ENCODE data around the gene ENKD1. TPM values are rescaled to one million over a fixed set of nuclear protein-coding genes. Genes with fewer than 3 reads are reported as not detected.

The ENKD1 gene
- total and polyA plus RNA-seq, 2 donors (not counting 1 experiment from before 2014, with no cell fraction given) = 13.3 to 14.3 TPM

DNA sequence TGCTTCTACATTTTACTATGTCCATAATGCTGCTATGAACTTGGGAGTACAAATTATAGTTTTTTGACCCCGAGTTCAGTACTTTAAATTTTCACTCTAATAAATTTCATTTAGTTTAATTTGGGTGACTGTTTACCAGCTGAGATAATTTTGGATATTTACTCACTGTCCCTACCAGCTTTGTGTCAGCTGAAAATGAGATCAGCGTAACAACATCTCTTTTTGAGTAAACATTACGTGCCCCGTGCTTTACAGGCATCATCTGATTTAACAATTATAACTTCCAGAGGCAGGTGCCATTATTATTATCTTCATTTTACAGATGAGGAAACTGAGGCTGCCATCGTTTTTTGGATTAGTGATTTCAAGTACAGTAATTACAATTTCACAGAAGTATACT lies 37.6 kb upstream of the ENKD1 start:
- H3K4me3 ChIP-seq (ENCODE audit: control extremely low read depth in 1 of 5, extremely low read depth in 1 of 5, insufficient read depth in 1 of 5, low read depth in 2 of 5, low read length in 4 of 5) = no peak overlapping the region
- H2AFZ ChIP-seq (ENCODE audit: insufficient read depth, low read depth, low read length, poor library complexity, severe bottlenecking) = no peak overlapping the region
- H3K27me3 ChIP-seq (replicated peaks in 1 of 4; ENCODE audit: control extremely low read depth in 1 of 4, control insufficient read depth in 3 of 4, insufficient read depth in 4 of 4, low read length in 3 of 4) = no peaks in the 10 kb centered on the region
- no peak overlapping the region for H3K27ac ChIP-seq (ENCODE audit: low read length in 2 of 2)
- no peaks in the 10 kb centered on the region for H3K9me3 Mint-ChIP-seq (ENCODE audit: insufficient read depth)
- no peak for DNase-seq
- WGBS (ENCODE audit: insufficient coverage) = no CpG with 5 or more reads among the region's 5 CpGs
- H3K79me2 ChIP-seq (ENCODE audit: control insufficient read depth, insufficient read depth, low read length) = peaks cover 35% of the 10 kb centered on the region
- no peak overlapping the region for H3K4me3 Mint-ChIP-seq
- no peaks in the 10 kb centered on the region for H3K4me1 ChIP-seq (ENCODE audit: control insufficient read depth in 2 of 2, insufficient read depth in 2 of 2, low read length in 2 of 2)
- intact Hi-C loops (cut with micrococcal nuclease) = no loop called here
- H3K27me3 Mint-ChIP-seq = no peaks in the 10 kb centered on the region
- H3K9ac ChIP-seq (ENCODE audit: low read length) = no peak overlapping the region
- H4K20me1 ChIP-seq (ENCODE audit: control insufficient read depth, insufficient read depth, low read length, poor library complexity, severe bottlenecking) = no peaks in the 10 kb centered on the region
- peaks cover 2% of the 10 kb centered on the region for H3K4me1 Mint-ChIP-seq
- TF ChIP-seq, protein P1, sequence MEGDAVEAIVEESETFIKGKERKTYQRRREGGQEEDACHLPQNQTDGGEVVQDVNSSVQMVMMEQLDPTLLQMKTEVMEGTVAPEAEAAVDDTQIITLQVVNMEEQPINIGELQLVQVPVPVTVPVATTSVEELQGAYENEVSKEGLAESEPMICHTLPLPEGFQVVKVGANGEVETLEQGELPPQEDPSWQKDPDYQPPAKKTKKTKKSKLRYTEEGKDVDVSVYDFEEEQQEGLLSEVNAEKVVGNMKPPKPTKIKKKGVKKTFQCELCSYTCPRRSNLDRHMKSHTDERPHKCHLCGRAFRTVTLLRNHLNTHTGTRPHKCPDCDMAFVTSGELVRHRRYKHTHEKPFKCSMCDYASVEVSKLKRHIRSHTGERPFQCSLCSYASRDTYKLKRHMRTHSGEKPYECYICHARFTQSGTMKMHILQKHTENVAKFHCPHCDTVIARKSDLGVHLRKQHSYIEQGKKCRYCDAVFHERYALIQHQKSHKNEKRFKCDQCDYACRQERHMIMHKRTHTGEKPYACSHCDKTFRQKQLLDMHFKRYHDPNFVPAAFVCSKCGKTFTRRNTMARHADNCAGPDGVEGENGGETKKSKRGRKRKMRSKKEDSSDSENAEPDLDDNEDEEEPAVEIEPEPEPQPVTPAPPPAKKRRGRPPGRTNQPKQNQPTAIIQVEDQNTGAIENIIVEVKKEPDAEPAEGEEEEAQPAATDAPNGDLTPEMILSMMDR (IDR thresholded peaks at IDR 0.05) = no peak
- no peak for TF ChIP-seq EZH2 (IDR thresholded peaks at IDR 0.05; ENCODE audit: borderline replicate concordance, insufficient read depth, low read depth, low read length, poor library complexity, severe bottlenecking)
- POLR2A ChIA-PET = no interaction called here
- H3K9me3 ChIP-seq (ENCODE audit: control extremely low read depth in 1 of 3, control insufficient read depth in 2 of 3, insufficient read depth in 1 of 3, low read length in 2 of 3) = peaks cover 0 to 8% (median 0%) of the 10 kb centered on the region in 3 donors
- no peak overlapping the region for H3K27ac Mint-ChIP-seq
- ATAC-seq (ENCODE audit: low read depth) = no peak
- no peak overlapping the region for H3K4me2 ChIP-seq (replicated peaks; ENCODE audit: low read depth, low read length, poor library complexity, severe bottlenecking)
- CTCF ChIA-PET = no interaction called here
- no peaks in the 10 kb centered on the region for H3K36me3 ChIP-seq (replicated peaks in 1 of 2; ENCODE audit: control extremely low read depth in 1 of 2, control insufficient read depth in 1 of 2, extremely low read depth in 1 of 2, insufficient read depth in 2 of 2, low read length in 1 of 2)

DNA sequence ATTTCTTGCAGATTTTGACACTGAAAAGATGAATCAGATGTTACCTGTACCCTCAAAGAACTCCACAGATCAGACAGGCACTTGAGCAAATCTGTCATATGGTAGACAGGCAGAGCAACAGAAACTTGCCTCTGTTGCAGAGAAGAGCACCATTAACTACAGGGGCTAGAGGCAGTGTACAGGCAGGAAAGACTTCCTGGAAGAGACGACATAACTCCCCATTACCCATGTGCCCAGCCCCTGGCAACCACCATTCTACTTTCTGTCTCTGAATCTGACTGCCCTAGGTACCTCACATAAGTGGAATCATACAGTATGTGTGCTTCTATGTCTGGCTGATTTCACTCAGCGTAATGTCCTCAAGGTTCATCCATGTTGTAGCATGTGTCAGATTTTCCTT lies 37.1 kb upstream of the ENKD1 start:
- WGBS (ENCODE audit: insufficient coverage) = 100% methylated on average over 1 of the region's 2 CpGs
- ATAC-seq (ENCODE audit: low read depth) = no peak
- intact Hi-C loops (cut with micrococcal nuclease) = no loop called here

More for the DNA sequence above, 37.1 kb upstream of the ENKD1 start:
- Histone ChIP-seq H3K9ac (ENCODE audit: low read length) (no peak overlapping the region), H3K4me2 (replicated peaks; ENCODE audit: low read depth, low read length, poor library complexity, severe bottlenecking) (no peak overlapping the region), H3K27me3 (replicated peaks in 1 of 4; ENCODE audit: control extremely low read depth in 1 of 4, control insufficient read depth in 3 of 4, insufficient read depth in 4 of 4, low read length in 3 of 4) (no peaks in the 10 kb centered on the region), H3K27ac (ENCODE audit: low read length in 2 of 2) (no peak overlapping the region), H3K36me3 (replicated peaks in 1 of 2; ENCODE audit: control extremely low read depth in 1 of 2, control insufficient read depth in 1 of 2, extremely low read depth in 1 of 2, insufficient read depth in 2 of 2, low read length in 1 of 2) (no peaks in the 10 kb centered on the region), H3K9me3 (ENCODE audit: control extremely low read depth in 1 of 3, control insufficient read depth in 2 of 3, insufficient read depth in 1 of 3, low read length in 2 of 3) (peaks cover 0 to 11% (median 0%) of the 10 kb centered on the region in 3 donors), H4K20me1 (ENCODE audit: control insufficient read depth, insufficient read depth, low read length, poor library complexity, severe bottlenecking) (no peaks in the 10 kb centered on the region), H3K4me3 (ENCODE audit: control extremely low read depth in 1 of 5, extremely low read depth in 1 of 5, insufficient read depth in 1 of 5, low read depth in 2 of 5, low read length in 4 of 5) (no peak overlapping the region), H2AFZ (ENCODE audit: insufficient read depth, low read depth, low read length, poor library complexity, severe bottlenecking) (no peak overlapping the region), H3K79me2 (ENCODE audit: control insufficient read depth, insufficient read depth, low read length) (peaks cover 40% of the 10 kb centered on the region), H3K4me1 (ENCODE audit: control insufficient read depth in 2 of 2, insufficient read depth in 2 of 2, low read length in 2 of 2) (no peaks in the 10 kb centered on the region)
- no peak for DNase-seq
- TF ChIP-seq, protein P1 (IDR thresholded peaks at IDR 0.05) = no peak
- no peak for TF ChIP-seq EZH2 (IDR thresholded peaks at IDR 0.05; ENCODE audit: borderline replicate concordance, insufficient read depth, low read depth, low read length, poor library complexity, severe bottlenecking)
- CTCF ChIA-PET = no interaction called here
- no peak overlapping the region for H3K4me3 Mint-ChIP-seq
- H3K4me1 Mint-ChIP-seq = peaks cover 2% of the 10 kb centered on the region
- no peak overlapping the region for H3K27ac Mint-ChIP-seq
- no peaks in the 10 kb centered on the region for H3K27me3 Mint-ChIP-seq
- POLR2A ChIA-PET = no interaction called here
- H3K9me3 Mint-ChIP-seq (ENCODE audit: insufficient read depth) = no peaks in the 10 kb centered on the region

Measured in B cell (primary cell).